ENCODE data around the gene AMN. TPM values are rescaled to one million over a fixed set of nuclear protein-coding genes. Genes with fewer than 3 reads are reported as not detected.

AMN gene
- total and polyA plus RNA-seq, 2 experiments from 2014 or later = not detected

DNA sequence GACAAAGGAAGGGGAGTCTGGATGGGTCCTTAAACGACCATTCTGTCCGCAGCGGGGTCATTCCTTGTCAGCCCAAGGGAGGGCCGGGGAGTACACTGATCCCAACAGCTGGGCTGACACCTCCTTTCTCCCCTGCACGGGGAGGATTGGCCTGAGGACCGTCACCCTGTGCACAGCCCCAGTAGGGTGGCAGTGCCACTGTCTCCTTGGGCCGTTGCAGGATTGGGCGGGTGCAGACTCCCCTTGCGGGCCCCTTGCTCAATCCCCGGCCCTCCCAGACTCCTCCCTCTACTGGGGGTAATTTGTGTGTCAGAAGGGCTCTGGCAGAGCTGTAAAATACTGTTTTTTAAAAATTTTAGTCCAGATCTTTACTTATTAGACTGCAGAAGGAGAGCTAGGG lies 12.6 kb upstream of the AMN start:
- no peaks in the 10 kb centered on the region for H3K4me1 ChIP-seq (ENCODE audit: insufficient read depth)
- H3K79me2 ChIP-seq (ENCODE audit: insufficient read depth) = no peaks in the 10 kb centered on the region
- DNase-seq = no peak
- no peak overlapping the region for H3K27ac ChIP-seq
- no peaks in the 10 kb centered on the region for H3K36me3 ChIP-seq (ENCODE audit: low read depth)
- H3K9me2 ChIP-seq (ENCODE audit: insufficient read depth) = no peaks in the 10 kb centered on the region
- no peaks in the 10 kb centered on the region for H3F3A ChIP-seq (ENCODE audit: insufficient read depth)
- no peak for TF ChIP-seq EZH2 (IDR thresholded peaks at IDR 0.05; ENCODE audit: insufficient read depth, poor library complexity, severe bottlenecking)
- no peak for TF ChIP-seq EZH2phosphoT487 (IDR thresholded peaks at IDR 0.05; ENCODE audit: insufficient read depth, low read depth)
- H3K27me3 ChIP-seq (replicated peaks; ENCODE audit: insufficient read depth) = no peaks in the 10 kb centered on the region
- H2AFZ ChIP-seq = no peak overlapping the region
- H3K4me3 ChIP-seq = no peak overlapping the region
- H3K9ac ChIP-seq = no peak overlapping the region
- no peak overlapping the region for H3K4me2 ChIP-seq (ENCODE audit: unreplicated experiment)
- H3K9me3 ChIP-seq (ENCODE audit: low read depth) = no peaks in the 10 kb centered on the region
- H4K20me1 ChIP-seq (ENCODE audit: insufficient read depth) = no peaks in the 10 kb centered on the region
- in situ Hi-C loops (cut with MboI) = loop anchor here (10.0 kb wide), 2 partner anchors 135 to 215 kb away; partner anchors contain the start of gene TRAF3
- WGBS, 2 experiments (ENCODE audit: low coverage in 1 of 2, low lambda C conversion rate in 2 of 2, missing lambda C conversion rate in 2 of 2) = 84 to 87% methylated on average over 10 of the region's 10 CpGs

GRCh38 chr14:102910442-102910841 lies 12.0 kb upstream of the AMN start:
- in situ Hi-C loops (cut with MboI) = loop anchor here (10.0 kb wide), 2 partner anchors 136 to 216 kb away; partner anchors contain the start of gene TRAF3
- no peaks in the 10 kb centered on the region for H3K27me3 ChIP-seq (replicated peaks; ENCODE audit: insufficient read depth)
- no peak overlapping the region for H3K4me3 ChIP-seq
- H3F3A ChIP-seq (ENCODE audit: insufficient read depth) = no peaks in the 10 kb centered on the region
- no peak for DNase-seq
- no peaks in the 10 kb centered on the region for H3K79me2 ChIP-seq (ENCODE audit: insufficient read depth)
- H3K4me2 ChIP-seq (ENCODE audit: unreplicated experiment) = no peak overlapping the region
- H3K4me1 ChIP-seq (ENCODE audit: insufficient read depth) = no peaks in the 10 kb centered on the region
- H3K9me3 ChIP-seq (ENCODE audit: low read depth) = no peaks in the 10 kb centered on the region
- H3K9me2 ChIP-seq (ENCODE audit: insufficient read depth) = no peaks in the 10 kb centered on the region
- no peak overlapping the region for H3K9ac ChIP-seq
- TF ChIP-seq EZH2phosphoT487 (IDR thresholded peaks at IDR 0.05; ENCODE audit: insufficient read depth, low read depth) (no peak), EZH2 (IDR thresholded peaks at IDR 0.05; ENCODE audit: insufficient read depth, poor library complexity, severe bottlenecking) (no peak)
- H4K20me1 ChIP-seq (ENCODE audit: insufficient read depth) = no peaks in the 10 kb centered on the region
- no peak overlapping the region for H3K27ac ChIP-seq
- 93 to 96% methylated on average over 21 of the region's 21 CpGs for WGBS, 2 experiments (ENCODE audit: low coverage in 1 of 2, low lambda C conversion rate in 2 of 2, missing lambda C conversion rate in 2 of 2)
- no peaks in the 10 kb centered on the region for H3K36me3 ChIP-seq (ENCODE audit: low read depth)
- no peak overlapping the region for H2AFZ ChIP-seq

GRCh38 chr14:102911541-102911951 lies 10.9 kb upstream of the AMN start:
- Histone ChIP-seq H3F3A (ENCODE audit: insufficient read depth) (no peaks in the 10 kb centered on the region), H3K9me2 (ENCODE audit: insufficient read depth) (no peaks in the 10 kb centered on the region), H3K27me3 (replicated peaks; ENCODE audit: insufficient read depth) (no peaks in the 10 kb centered on the region), H3K79me2 (ENCODE audit: insufficient read depth) (no peaks in the 10 kb centered on the region), H3K4me2 (ENCODE audit: unreplicated experiment) (no peak overlapping the region), H3K4me3 (no peak overlapping the region), H4K20me1 (ENCODE audit: insufficient read depth) (no peaks in the 10 kb centered on the region), H3K27ac (no peak overlapping the region), H3K9ac (no peak overlapping the region), H3K36me3 (ENCODE audit: low read depth) (no peaks in the 10 kb centered on the region), H3K4me1 (ENCODE audit: insufficient read depth) (no peaks in the 10 kb centered on the region), H3K9me3 (ENCODE audit: low read depth) (no peaks in the 10 kb centered on the region), H2AFZ (no peak overlapping the region)
- WGBS, 2 experiments (ENCODE audit: low coverage in 1 of 2, low lambda C conversion rate in 2 of 2, missing lambda C conversion rate in 2 of 2) = 83 to 84% methylated on average over 18 to 19 of the region's 19 CpGs
- in situ Hi-C loops (cut with MboI) = loop anchor here (10.0 kb wide), 2 partner anchors 137 to 217 kb away; partner anchors contain the start of gene TRAF3
- TF ChIP-seq EZH2phosphoT487 (IDR thresholded peaks at IDR 0.05; ENCODE audit: insufficient read depth, low read depth) = no peak
- TF ChIP-seq EZH2 (IDR thresholded peaks at IDR 0.05; ENCODE audit: insufficient read depth, poor library complexity, severe bottlenecking) = no peak
- no peak for DNase-seq

- 95% methylated on average over 20 to 21 of the region's 21 CpGs for WGBS, 2 experiments (ENCODE audit: low coverage in 1 of 2, low lambda C conversion rate in 2 of 2, missing lambda C conversion rate in 2 of 2)
- Histone ChIP-seq H3K79me2 (ENCODE audit: insufficient read depth) (no peaks in the 10 kb centered on the region), H3K27me3 (replicated peaks; ENCODE audit: insufficient read depth) (no peaks in the 10 kb centered on the region), H3F3A (ENCODE audit: insufficient read depth) (no peaks in the 10 kb centered on the region), H3K9me2 (ENCODE audit: insufficient read depth) (no peaks in the 10 kb centered on the region), H3K4me3 (no peak overlapping the region), H3K36me3 (ENCODE audit: low read depth) (no peaks in the 10 kb centered on the region), H3K27ac (no peak overlapping the region), H4K20me1 (ENCODE audit: insufficient read depth) (no peaks in the 10 kb centered on the region), H3K4me1 (ENCODE audit: insufficient read depth) (no peaks in the 10 kb centered on the region), H3K9me3 (ENCODE audit: low read depth) (no peaks in the 10 kb centered on the region), H2AFZ (no peak overlapping the region), H3K4me2 (ENCODE audit: unreplicated experiment) (no peak overlapping the region), H3K9ac (no peak overlapping the region)
- no peak for DNase-seq
- in situ Hi-C loops (cut with MboI) = loop anchor here (10.0 kb wide), 2 partner anchors 137 to 217 kb away; partner anchors contain the start of gene TRAF3
- no peak for TF ChIP-seq EZH2 (IDR thresholded peaks at IDR 0.05; ENCODE audit: insufficient read depth, poor library complexity, severe bottlenecking)
- TF ChIP-seq EZH2phosphoT487 (IDR thresholded peaks at IDR 0.05; ENCODE audit: insufficient read depth, low read depth) = no peak
Measured at GRCh38 chr14:102911991-102912761, 10.3 kb upstream of the AMN start.
